Fibroblast of villous mesenchyme (primary cell): ENCODE results near the gene SLC16A3. TPM values are rescaled to one million over a fixed set of nuclear protein-coding genes. Genes with fewer than 3 reads are reported as not detected.
"Not testable (repeated sequence)": the region's sequence is repeated elsewhere in the genome, so short reads cannot be mapped to it uniquely, and the experiment has no call there.

ENCODE experiments used
- DNase-seq: peaks from one replicate; pipeline ENCODE4 v3.0.0-alpha.2; 2010; ENCODE audit warnings: low read depth
- H3K4me3 ChIP-seq: 2 replicates; pipeline ENCODE4 v1.5.1; 2011; ENCODE audit warnings: low read depth, mild to moderate bottlenecking, low read length
- CTCF ChIP-seq: IDR thresholded peaks from 2 replicates; pipeline ENCODE4 v1.5.1; 2012; ENCODE audit warnings: low read depth, mild to moderate bottlenecking, low read length; ENCODE audit not compliant: insufficient read depth
- total RNA-seq: library from RNA; depleted of rRNA; stranded (reverse); fragments of >200 nt; gene quantifications from 2 replicates; pipeline ENCODE4 v1.2.3, GENCODE V29; 2012

The SLC16A3 gene
- total RNA-seq, 1 donor: 174 TPM

- no peak overlapping the region for H3K4me3 ChIP-seq
- no peak for TF ChIP-seq CTCF
- no peak for DNase-seq
Observed at GRCh38 chr17:82187500-82187899, 41.3 kb upstream of the SLC16A3 start.

- TF ChIP-seq CTCF: no peak
- DNase-seq: no peak
- H3K4me3 ChIP-seq: no peak overlapping the region
Observed at GRCh38 chr17:82188001-82188961, 40.6 kb upstream of the SLC16A3 start.

- H3K4me3 ChIP-seq, DNase-seq: not testable (repeated sequence)
Observed at GRCh38 chr17:82193050-82193449, 35.8 kb upstream of the SLC16A3 start.

- no peak for TF ChIP-seq CTCF
- H3K4me3 ChIP-seq: no peak overlapping the region
- no peak for DNase-seq
Observed at GRCh38 chr17:82193520-82194220, 35.2 kb upstream of the SLC16A3 start.

GRCh38 chr17:82194765-82195164, 34.1 kb upstream of the SLC16A3 start:
- H3K4me3 ChIP-seq: no peak overlapping the region
- no peak for DNase-seq
- TF ChIP-seq CTCF: no peak

GRCh38 chr17:82195675-82196672, 32.9 kb upstream of the SLC16A3 start:
- TF ChIP-seq CTCF: no peak
- no peak for DNase-seq

More at GRCh38 chr17:82195675-82196672, 32.9 kb upstream of the SLC16A3 start:
- H3K4me3 ChIP-seq: no peak overlapping the region
